ENCODE results near the gene LDLRAD4.

The LDLRAD4 gene

GRCh38 chr18:13545514-13545913, 327.0 kb downstream of the LDLRAD4 start:
- DNase-seq: no peak

- no peak for DNase-seq
Observed at GRCh38 chr18:13545955-13546354, 327.4 kb downstream of the LDLRAD4 start.

- DNase-seq: no peak
Observed at GRCh38 chr18:13546638-13547037, 328.1 kb downstream of the LDLRAD4 start.

- DNase-seq: no peak
Observed at GRCh38 chr18:13547347-13547746, 328.8 kb downstream of the LDLRAD4 start.

GRCh38 chr18:13548106-13548819, 329.7 kb downstream of the LDLRAD4 start:
- DNase-seq: no peak

GRCh38 chr18:13548966-13549879, 330.7 kb downstream of the LDLRAD4 start:
- no peak for DNase-seq

- DNase-seq: no peak
Observed at GRCh38 chr18:13549880-13550232, 331.3 kb downstream of the LDLRAD4 start.

- DNase-seq: no peak
Observed at GRCh38 chr18:13550418-13551304, 332.1 kb downstream of the LDLRAD4 start.

- no peak for DNase-seq
Observed at GRCh38 chr18:13551305-13551603, 332.7 kb downstream of the LDLRAD4 start.

- no peak for DNase-seq
Observed at GRCh38 chr18:13551841-13552733, 333.5 kb downstream of the LDLRAD4 start.

GRCh38 chr18:13553449-13553848, 334.9 kb downstream of the LDLRAD4 start:
- no peak for DNase-seq

- no peak for DNase-seq
Observed at GRCh38 chr18:13555192-13555591, 336.6 kb downstream of the LDLRAD4 start.

GRCh38 chr18:13555865-13556264, 337.3 kb downstream of the LDLRAD4 start:
- DNase-seq: no peak

- no peak for DNase-seq
Observed at GRCh38 chr18:13556502-13556901, 337.9 kb downstream of the LDLRAD4 start.

- DNase-seq: peak; percentile 11
Observed at GRCh38 chr18:13558124-13558523, 339.6 kb downstream of the LDLRAD4 start.

- no peak for DNase-seq
Observed at GRCh38 chr18:13558790-13559189, 340.2 kb downstream of the LDLRAD4 start.

- DNase-seq: no peak
Observed at GRCh38 chr18:13559754-13560153, 341.2 kb downstream of the LDLRAD4 start.

GRCh38 chr18:13560306-13560705, 341.7 kb downstream of the LDLRAD4 start:
- DNase-seq: no peak

- DNase-seq: no peak
Observed at GRCh38 chr18:13562494-13563029, 344.0 kb downstream of the LDLRAD4 start.

GRCh38 chr18:13563390-13563805, 344.8 kb downstream of the LDLRAD4 start:
- DNase-seq: no peak

GRCh38 chr18:13564579-13564978, 346.0 kb downstream of the LDLRAD4 start:
- DNase-seq: peak; percentile 82

- no peak for DNase-seq
Observed at GRCh38 chr18:13565228-13565627, 346.7 kb downstream of the LDLRAD4 start.
